Aorta (tissue), 5 donors: Measurements from ENCODE around the gene GBF1. TPM values are rescaled to one million over a fixed set of nuclear protein-coding genes. Genes with fewer than 3 reads are reported as not detected.

Source experiments
- ATAC-seq: fragments of 200-7000 bp; cut with Tn5 transposase; one replicate; pipeline ENCODE4 v1.9.1; 2022; ENCODE audit warnings: moderate library complexity; ENCODE audit not compliant: low FRiP score
- DNase-seq, 2 donors: peaks; one replicate each; pipeline ENCODE4 v3.0.0-alpha.2; 2020
- H3K27ac ChIP-seq, 2 donors: one replicate each; pipeline ENCODE4 v1.5.1; 2013; ENCODE audit warnings: low read length in 2 of 2, mild to moderate bottlenecking in 2 of 2, moderate library complexity in 2 of 2, control low read depth in 1 of 2, inconsistent platforms in 1 of 2, low read depth in 1 of 2
- H3K27me3 ChIP-seq, 2 donors: one replicate each; pipeline ENCODE4 v1.6.1; 2013; ENCODE audit warnings: control low read depth in 1 of 2, low read length in 1 of 2, mild to moderate bottlenecking in 1 of 2, moderate library complexity in 1 of 2; ENCODE audit not compliant: insufficient read depth in 2 of 2, control insufficient read depth in 1 of 2
- H3K36me3 ChIP-seq, 2 donors: one replicate each; pipeline ENCODE4 v1.6.1; 2013; ENCODE audit warnings: control low read depth in 1 of 2, low read length in 1 of 2, mild to moderate bottlenecking in 1 of 2; ENCODE audit not compliant: insufficient read depth in 2 of 2, control insufficient read depth in 1 of 2
- H3K4me1 ChIP-seq, 2 donors: one replicate each; pipeline ENCODE4 v1.6.1; 2013; ENCODE audit warnings: low read length in 2 of 2, control low read depth in 1 of 2, mild to moderate bottlenecking in 1 of 2, moderate library complexity in 1 of 2; ENCODE audit not compliant: insufficient read depth in 2 of 2, control insufficient read depth in 1 of 2
- H3K4me3 ChIP-seq, 2 donors: one replicate each; pipeline ENCODE4 v1.5.1; 2013; ENCODE audit warnings: low read length in 2 of 2, control low read depth in 1 of 2, mild to moderate bottlenecking in 1 of 2
- H3K9me3 ChIP-seq: one replicate; pipeline ENCODE4 v1.6.1; 2013; ENCODE audit warnings: mild to moderate bottlenecking, low read length; ENCODE audit not compliant: control insufficient read depth
- WGBS, 2 donors: extraction: QIAGEN DNeasy Blood & Tissue Kit; methylation state at CpG; one replicate each; pipeline ENCODE4 v1.1.7; 2013; 5-methylcytosine and 5-hydroxymethylcytosine counted together
- intact Hi-C, 2 donors: fragments of 100-400 bp; cut with DNase I; formaldehyde crosslinking; loops; one replicate each; pipeline versions ENCODE4 v1.14.2 to v1.15.0; 2022
- polyA plus RNA-seq, 2 donors: library from polyadenylated mRNA; stranded (reverse); fragments of 200-250 nt; gene quantifications; one replicate each; pipeline ENCODE4 v1.2.3, GENCODE V29; 2013
- total RNA-seq, 2 donors: library from RNA; stranded (reverse); fragmentation: NEBNext Ultra II Directional; extraction: Animal tissue kit (Norgen Biotek cat#: 25700); gene quantifications; one replicate each; pipeline ENCODE4 v1.2.1, GENCODE V29; 2021
- donor health status: healthy with polysubstance abuse.
- donor health status: Bipolar disorder and iron deficiency.
- donor health status: DM: no; HTN: no; CAD: no.
- donor health status: DM: no; HTN: no; CAD: no.
- donor health status: DM: yes; HTN: yes; CAD: no.

The GBF1 gene
- total and polyA plus RNA-seq, 4 donors, result 7.1 to 44.0 (median 32.6) TPM

- intact Hi-C loops, result loop anchor here (5.0 to 10.0 kb wide), 3 partner anchors 81 to 242 kb away; partner anchors contain the start of genes ELOVL3 (in 1 of the 2) and NOLC1 (in 1 of the 2)
- Histone ChIP-seq H3K27me3 (no peaks in the 10 kb centered on the region), H3K9me3 (no peaks in the 10 kb centered on the region), H3K4me3 (no peak overlapping the region), H3K27ac (no peak overlapping the region), H3K4me1 (no peaks in the 10 kb centered on the region), H3K36me3 (no peaks in the 10 kb centered on the region)
- peak in 1 of 2 donors; percentile 62 for DNase-seq
- WGBS, 2 donors, result 87% methylated on average over 12 of the region's 12 CpGs
- ATAC-seq, result no peak
Measured at GRCh38 chr10:102396730-102397151, 151.4 kb downstream of the GBF1 start.

DNA sequence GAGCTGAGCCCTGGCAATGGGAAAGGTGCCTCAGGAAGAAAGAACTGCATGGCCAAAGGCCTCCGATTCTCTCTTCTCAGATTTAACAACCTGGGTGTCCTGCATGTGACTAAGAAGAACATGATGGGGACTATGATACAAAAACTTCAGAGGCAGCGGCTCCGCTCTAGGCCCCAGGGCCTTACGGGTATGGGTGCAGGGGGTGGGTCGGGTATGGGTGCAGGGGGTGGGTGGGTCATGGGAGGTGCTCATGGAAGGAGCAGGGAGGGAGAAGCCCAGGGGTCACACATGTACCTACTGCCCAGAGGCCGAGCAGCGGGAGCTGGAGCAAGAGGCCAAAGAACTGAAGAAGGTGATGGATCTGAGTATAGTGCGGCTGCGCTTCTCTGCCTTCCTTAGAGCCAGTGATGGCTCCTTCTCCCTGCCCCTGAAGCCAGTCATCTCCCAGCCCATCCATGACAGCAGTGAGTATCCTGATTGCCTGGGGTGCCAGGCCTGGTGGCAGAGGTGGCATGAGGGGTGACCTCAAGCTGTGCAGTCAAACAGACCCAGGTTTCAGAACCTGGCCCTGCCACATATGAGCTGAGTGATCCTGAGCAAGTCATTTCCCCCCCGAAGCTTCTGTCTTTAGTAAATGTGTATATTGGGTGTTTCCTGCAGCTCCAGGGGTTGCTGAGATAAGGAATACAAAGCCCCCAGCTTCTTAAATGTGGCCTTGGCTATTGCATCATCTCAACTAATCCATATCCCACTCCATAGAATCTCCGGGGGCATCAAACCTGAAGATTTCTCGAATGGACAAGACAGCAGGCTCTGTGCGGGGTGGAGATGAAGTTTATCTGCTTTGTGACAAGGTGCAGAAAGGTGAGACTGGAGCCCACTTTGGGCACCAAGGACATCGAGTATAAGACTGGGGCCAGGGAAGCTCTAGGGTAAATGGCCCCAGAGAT lies 152.2 kb downstream of the GBF1 start:
- DNase-seq (peak in 1 of 2 donors; percentile 51), ATAC-seq (no peak)
- Histone ChIP-seq H3K27me3 (no peaks in the 10 kb centered on the region), H3K27ac (no peak overlapping the region), H3K36me3 (no peaks in the 10 kb centered on the region), H3K4me3 (no peak overlapping the region), H3K4me1 (no peaks in the 10 kb centered on the region), H3K9me3 (no peaks in the 10 kb centered on the region)
- WGBS, 2 donors, result 93 to 94% methylated on average over 14 of the region's 14 CpGs
- intact Hi-C loops, result loop anchor here (5.0 to 10.0 kb wide), 3 partner anchors 80 to 243 kb away; partner anchors contain the start of genes ELOVL3 (in 1 of the 2) and NOLC1 (in 1 of the 2)

DNA sequence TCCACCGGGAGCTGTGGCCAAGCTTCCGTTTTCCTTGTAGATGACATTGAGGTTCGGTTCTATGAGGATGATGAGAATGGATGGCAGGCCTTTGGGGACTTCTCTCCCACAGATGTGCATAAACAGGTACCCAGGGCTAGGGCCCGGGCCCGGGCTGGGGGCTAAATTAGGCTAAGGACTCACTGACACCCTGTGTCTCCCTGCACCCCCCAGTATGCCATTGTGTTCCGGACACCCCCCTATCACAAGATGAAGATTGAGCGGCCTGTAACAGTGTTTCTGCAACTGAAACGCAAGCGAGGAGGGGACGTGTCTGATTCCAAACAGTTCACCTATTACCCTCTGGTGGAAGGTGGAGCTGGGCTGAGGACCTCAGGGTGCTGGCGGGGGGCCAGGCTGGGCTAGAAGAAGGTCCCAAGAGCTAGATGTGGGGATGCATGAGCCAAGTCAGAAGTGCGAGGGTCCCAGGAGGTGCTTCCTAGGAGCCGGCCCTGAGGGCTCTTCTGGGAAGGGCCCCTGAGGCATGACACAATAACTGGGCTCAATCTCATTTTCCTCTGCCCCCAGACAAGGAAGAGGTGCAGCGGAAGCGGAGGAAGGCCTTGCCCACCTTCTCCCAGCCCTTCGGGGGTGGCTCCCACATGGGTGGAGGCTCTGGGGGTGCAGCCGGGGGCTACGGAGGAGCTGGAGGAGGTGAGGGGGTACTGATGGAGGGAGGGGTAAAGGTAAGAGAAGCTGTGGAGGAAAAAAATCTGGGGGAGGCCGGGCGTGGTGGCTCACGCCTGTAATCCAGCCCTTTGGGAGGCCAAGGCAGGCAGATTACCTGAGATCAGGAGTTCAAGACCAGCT lies 153.1 kb downstream of the GBF1 start:
- no peak for ATAC-seq
- intact Hi-C loops, result loop anchor here (5.0 to 10.0 kb wide), 3 partner anchors 79 to 244 kb away; partner anchors contain the start of genes ELOVL3 (in 1 of the 2) and NOLC1 (in 1 of the 2)

GRCh38 chr10:102399217-102400021 lies 154.1 kb downstream of the GBF1 start:
- Histone ChIP-seq H3K9me3 (no peaks in the 10 kb centered on the region), H3K4me1 (no peaks in the 10 kb centered on the region), H3K4me3 (peak overlapping the region in 1 of 2 donors; percentile 39), H3K27ac (no peak overlapping the region), H3K27me3 (no peaks in the 10 kb centered on the region), H3K36me3 (no peaks in the 10 kb centered on the region)
- whole genome bisulfite sequencing, 2 donors, result 2% methylated on average over 66 to 72 of the region's 72 CpGs
- DNase-seq, result peak; percentile 93 to 97
- ATAC-seq, result peak; percentile 88
- intact Hi-C loops, result loop anchor here (2.0 to 10.0 kb wide), 4 partner anchors 78 to 245 kb away; partner anchors contain the start of genes ELOVL3 (in 1 of the 2) and NOLC1 (in 1 of the 2)

More for the DNA sequence above, 153.1 kb downstream of the GBF1 start:
- H3K36me3 ChIP-seq, result no peaks in the 10 kb centered on the region
- no peak overlapping the region for H3K4me3 ChIP-seq
- H3K9me3 ChIP-seq, result no peaks in the 10 kb centered on the region
- H3K4me1 ChIP-seq, result no peaks in the 10 kb centered on the region
- WGBS, 2 donors, result 84 to 88% methylated on average over 21 of the region's 21 CpGs
- H3K27me3 ChIP-seq, result no peaks in the 10 kb centered on the region
- H3K27ac ChIP-seq, result no peak overlapping the region
- no peak for DNase-seq

DNA sequence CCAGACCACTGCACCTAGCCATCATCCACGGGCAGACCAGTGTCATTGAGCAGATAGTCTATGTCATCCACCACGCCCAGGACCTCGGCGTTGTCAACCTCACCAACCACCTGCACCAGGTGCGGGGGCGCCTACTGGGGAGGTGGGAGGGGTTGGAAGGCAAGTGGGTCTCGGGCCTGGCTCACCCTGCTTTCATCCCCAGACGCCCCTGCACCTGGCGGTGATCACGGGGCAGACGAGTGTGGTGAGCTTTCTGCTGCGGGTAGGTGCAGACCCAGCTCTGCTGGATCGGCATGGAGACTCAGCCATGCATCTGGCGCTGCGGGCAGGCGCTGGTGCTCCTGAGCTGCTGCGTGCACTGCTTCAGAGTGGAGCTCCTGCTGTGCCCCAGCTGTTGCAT lies 154.7 kb downstream of the GBF1 start:
- intact Hi-C loops, result loop anchor here in 1 of 2 donors (2.0 kb wide), 1 partner anchor 171 kb away; no protein-coding TSS in a partner anchor
- H3K4me1 ChIP-seq, result no peaks in the 10 kb centered on the region
- ATAC-seq, result no peak

GRCh38 chr10:102400598-102401341 lies 155.4 kb downstream of the GBF1 start:
- intact Hi-C loops, result loop anchor here in 1 of 2 donors (2.0 kb wide), 1 partner anchor 172 kb away; no protein-coding TSS in a partner anchor
- Histone ChIP-seq H3K27me3 (no peaks in the 10 kb centered on the region), H3K4me3 (no peak overlapping the region), H3K27ac (no peak overlapping the region), H3K4me1 (no peaks in the 10 kb centered on the region), H3K36me3 (no peaks in the 10 kb centered on the region), H3K9me3 (no peaks in the 10 kb centered on the region)
- DNase-seq, result no peak
- 90 to 91% methylated on average over 22 of the region's 22 CpGs for WGBS, 2 donors
- no peak for ATAC-seq

More for the DNA sequence above, 154.7 kb downstream of the GBF1 start:
- H3K4me3 ChIP-seq, result no peak overlapping the region
- H3K9me3 ChIP-seq, result no peaks in the 10 kb centered on the region
- DNase-seq, result no peak
- 81 to 82% methylated on average over 17 of the region's 17 CpGs for WGBS, 2 donors
- H3K36me3 ChIP-seq, result no peaks in the 10 kb centered on the region
- H3K27ac ChIP-seq, result no peak overlapping the region
- no peaks in the 10 kb centered on the region for H3K27me3 ChIP-seq

GRCh38 chr10:102401342-102401654 lies 156.0 kb downstream of the GBF1 start:
- no peaks in the 10 kb centered on the region for H3K4me1 ChIP-seq
- no peak for ATAC-seq
- H3K27me3 ChIP-seq, result no peaks in the 10 kb centered on the region
- WGBS, 2 donors, result 92 to 95% methylated on average over 8 of the region's 8 CpGs
- no peak overlapping the region for H3K27ac ChIP-seq
- intact Hi-C loops, result loop anchor here in 1 of 2 donors (2.0 kb wide), 1 partner anchor 172 kb away; no protein-coding TSS in a partner anchor
- DNase-seq, result no peak
- H3K36me3 ChIP-seq, result no peaks in the 10 kb centered on the region
- H3K9me3 ChIP-seq, result no peaks in the 10 kb centered on the region
- H3K4me3 ChIP-seq, result no peak overlapping the region
